ENCODE data around the gene CPT2.
"Not testable (repeated sequence)": the region's sequence is repeated elsewhere in the genome, so short reads cannot be mapped to it uniquely, and the experiment has no call there.

GRCh38 chr1:53205496-53205895, 8.9 kb downstream of the CPT2 start:
- TF ChIP-seq POLR2A (IDR thresholded peaks at IDR 0.05; ENCODE audit: low read length); GATA1 (IDR thresholded peaks at IDR 0.05; ENCODE audit: low read depth, low read length): not testable (repeated sequence)

Measured in erythroblast (primary cell).